Astrocyte (in vitro differentiated cells and primary cell): ENCODE data around the gene TRPC4.

Source experiments
- CTCF ChIP-seq: IDR thresholded peaks from 2 replicates; pipeline ENCODE4 v1.5.1; 2011; ENCODE audit warnings: low read depth, mild to moderate bottlenecking, inconsistent platforms, low read length, moderate library complexity; ENCODE audit not compliant: insufficient read depth
- EZH2 ChIP-seq: IDR thresholded peaks from 2 replicates; pipeline ENCODE4 v1.6.1; 2012; ENCODE audit warnings: mild to moderate bottlenecking, low read length, inconsistent platforms; ENCODE audit not compliant: insufficient read depth

- no peak for TF ChIP-seq CTCF
- no peak for TF ChIP-seq EZH2
These were observed 242.1 kb downstream of the TRPC4 start for GRCh38 chr13:37627428-37627827.
